Panc1 (cell line): ENCODE data around the gene PIK3R1.

Experiments
- CTCF ChIP-seq: fragments of 450-650 bp; IDR thresholded peaks from 2 replicates; pipeline ENCODE4 v1.5.1; 2017; ENCODE audit warnings: mild to moderate bottlenecking
- POLR2AphosphoS5 ChIP-seq: IDR thresholded peaks from 2 replicates; pipeline ENCODE4 v1.6.1; 2012; ENCODE audit warnings: mild to moderate bottlenecking, low read depth, low read length, moderate library complexity
- REST ChIP-seq, 2 experiments: IDR thresholded peaks; 2 replicates each; pipeline ENCODE4 v1.6.1; 2011 to 2012; ENCODE audit warnings: low read depth in 2 of 2, control low read depth in 1 of 2, low read length in 1 of 2, mild to moderate bottlenecking in 1 of 2, moderate library complexity in 1 of 2; ENCODE audit not compliant: insufficient read depth in 1 of 2
- TCF7L2 ChIP-seq: IDR thresholded peaks from 2 replicates; pipeline ENCODE4 v1.6.1; 2011; ENCODE audit warnings: mild to moderate bottlenecking, low read depth, low read length, inconsistent platforms

GRCh38 chr5:68251386-68251785 is 35.8 kb downstream of the PIK3R1 start:
- TF ChIP-seq CTCF, result no peak
- TF ChIP-seq POLR2AphosphoS5, result no peak
- TF ChIP-seq REST (IDR thresholded peaks at IDR 0.05; ENCODE audit: insufficient read depth in 1 of 2, low read depth in 2 of 2, low read length in 1 of 2), result no peak
- TF ChIP-seq TCF7L2, result no peak
